H9 (cell line): ENCODE results near the gene GPC3. TPM values are rescaled to one million over a fixed set of nuclear protein-coding genes. Genes with fewer than 3 reads are reported as not detected.

Experiments
- DNase-seq: peaks from one replicate; pipeline ENCODE4 v3.0.0-alpha.2; 2017
- H2AFZ ChIP-seq: one replicate; pipeline ENCODE4 v1.6.1; 2013; ENCODE audit warnings: mild to moderate bottlenecking, low read length, control low read depth, moderate library complexity
- H2AK5ac ChIP-seq: 2 replicates; pipeline ENCODE4 v1.6.1; 2013; ENCODE audit warnings: low read length, control low read depth, mixed read lengths; ENCODE audit not compliant: insufficient read length
- H2BK120ac ChIP-seq: one replicate; pipeline ENCODE4 v1.6.1; 2013; ENCODE audit warnings: low read depth, mild to moderate bottlenecking, low read length, control low read depth, inconsistent platforms; ENCODE audit not compliant: poor library complexity, severe bottlenecking
- H2BK12ac ChIP-seq: 2 replicates; pipeline ENCODE4 v1.6.1; 2013; ENCODE audit warnings: low read length, control low read depth, mixed read lengths, low read depth; ENCODE audit not compliant: insufficient read length
- H2BK15ac ChIP-seq: 2 replicates; pipeline ENCODE4 v1.6.1; 2013; ENCODE audit warnings: low read depth, low read length, control low read depth
- H2BK20ac ChIP-seq: one replicate; pipeline ENCODE4 v1.6.1; 2013; ENCODE audit warnings: low read depth, mild to moderate bottlenecking, low read length, control low read depth, inconsistent platforms; ENCODE audit not compliant: poor library complexity, severe bottlenecking
- H2BK5ac ChIP-seq: 2 replicates; pipeline ENCODE4 v1.6.1; 2013; ENCODE audit warnings: low read length, control low read depth, mixed read lengths; ENCODE audit not compliant: insufficient read length
- H3K14ac ChIP-seq: 2 replicates; pipeline ENCODE4 v1.6.1; 2013; ENCODE audit warnings: low read length, control low read depth; ENCODE audit not compliant: insufficient read depth
- H3K18ac ChIP-seq: 2 replicates; pipeline ENCODE4 v1.6.1; 2013; ENCODE audit warnings: low read depth, mild to moderate bottlenecking, mixed read lengths, low read length, control low read depth; ENCODE audit not compliant: insufficient read length
- H3K23ac ChIP-seq: 2 replicates; pipeline ENCODE4 v1.6.1; 2013; ENCODE audit warnings: low read length, control low read depth, mixed read lengths, low read depth; ENCODE audit not compliant: insufficient read length
- H3K23me2 ChIP-seq: 2 replicates; pipeline ENCODE4 v1.6.1; 2013; ENCODE audit warnings: low read depth, mild to moderate bottlenecking, mixed read lengths, low read length, control low read depth; ENCODE audit not compliant: insufficient read length, poor library complexity, severe bottlenecking
- H3K27ac ChIP-seq: 2 replicates; pipeline ENCODE4 v1.5.1; 2013; ENCODE audit warnings: low read length, control low read depth, mixed read lengths, low read depth; ENCODE audit not compliant: insufficient read length
- H3K27me3 ChIP-seq: 2 replicates; pipeline ENCODE4 v1.6.1; 2013; ENCODE audit warnings: low read length, control low read depth, inconsistent platforms; ENCODE audit not compliant: insufficient read depth
- H3K4ac ChIP-seq: 2 replicates; pipeline ENCODE4 v1.6.1; 2013; ENCODE audit warnings: low read depth, mild to moderate bottlenecking, control low read depth, inconsistent platforms, low read length, moderate library complexity
- H3K4me1 ChIP-seq: 2 replicates; pipeline ENCODE4 v1.6.1; 2013; ENCODE audit warnings: low read length, control low read depth, inconsistent platforms; ENCODE audit not compliant: insufficient read depth
- H3K4me2 ChIP-seq: 2 replicates; pipeline ENCODE4 v1.6.1; 2013; ENCODE audit warnings: low read length, control low read depth, mixed read lengths; ENCODE audit not compliant: insufficient read length, insufficient read depth
- H3K56ac ChIP-seq: 2 replicates; pipeline ENCODE4 v1.6.1; 2013; ENCODE audit warnings: low read depth, mild to moderate bottlenecking, mixed read lengths, low read length, control low read depth; ENCODE audit not compliant: insufficient read length
- H3K79me1 ChIP-seq: 2 replicates; pipeline ENCODE4 v1.6.1; 2013; ENCODE audit warnings: low read depth, mild to moderate bottlenecking, moderate library complexity, low read length, control low read depth, inconsistent platforms; ENCODE audit not compliant: insufficient read depth, poor library complexity, severe bottlenecking
- H3K79me2 ChIP-seq: 2 replicates; pipeline ENCODE4 v1.6.1; 2013; ENCODE audit warnings: low read length, control low read depth, inconsistent platforms; ENCODE audit not compliant: insufficient read depth
- H3K9ac ChIP-seq: 2 replicates; pipeline ENCODE4 v1.6.1; 2013; ENCODE audit warnings: low read length, control low read depth, mixed read lengths; ENCODE audit not compliant: insufficient read length; ENCODE audit errors: extremely low read depth
- H3K9me3 ChIP-seq: one replicate; pipeline ENCODE4 v1.6.1; 2013; ENCODE audit warnings: low read depth, low read length, inconsistent platforms; ENCODE audit not compliant: control insufficient read depth
- H3T11ph ChIP-seq: one replicate; pipeline ENCODE4 v1.6.1; 2013; ENCODE audit warnings: mild to moderate bottlenecking, low read length, control low read depth, inconsistent platforms
- H4K20me1 ChIP-seq: one replicate; pipeline ENCODE4 v1.6.1; 2013; ENCODE audit not compliant: control insufficient read depth, insufficient read length, insufficient read depth
- H4K5ac ChIP-seq: 2 replicates; pipeline ENCODE4 v1.6.1; 2013; ENCODE audit warnings: low read depth, mild to moderate bottlenecking, mixed read lengths, low read length, control low read depth; ENCODE audit not compliant: insufficient read length
- H4K8ac ChIP-seq: replicated peaks from 2 replicates; pipeline ENCODE4 v1.6.1; 2013; ENCODE audit warnings: low read length, control low read depth, mixed read lengths, low read depth; ENCODE audit not compliant: insufficient read length
- H4K91ac ChIP-seq: 2 replicates; pipeline ENCODE4 v1.6.1; 2013; ENCODE audit warnings: low read depth, mild to moderate bottlenecking, moderate library complexity, mixed read lengths, low read length, control low read depth; ENCODE audit not compliant: insufficient read length
- H3K27ac Mint-ChIP-seq, 3 experiments: 2 replicates in 2 of 3; 3 replicates in 1 of 3; pipeline ENCODE4 v1.8.0; 2020 to 2021; ENCODE audit warnings: mixed read lengths in 3 of 3, mild to moderate bottlenecking in 1 of 3, moderate library complexity in 1 of 3
- H3K27me3 Mint-ChIP-seq: 2 replicates; pipeline ENCODE4 v1.8.0; 2021; ENCODE audit warnings: low read depth, mild to moderate bottlenecking, moderate library complexity, mixed read lengths
- H3K36me3 Mint-ChIP-seq, 3 experiments: 2 replicates in 2 of 3; 3 replicates in 1 of 3; pipeline ENCODE4 v1.8.0; 2020 to 2021; ENCODE audit warnings: low read depth in 3 of 3, mixed read lengths in 3 of 3; ENCODE audit not compliant: insufficient read depth in 1 of 3
- H3K4me1 Mint-ChIP-seq, 2 experiments: 2 replicates each; pipeline ENCODE4 v1.8.0; 2020; ENCODE audit warnings: mixed read lengths in 2 of 2
- H3K4me3 Mint-ChIP-seq, 2 experiments: 2 replicates in 1 of 2; 3 replicates in 1 of 2; pipeline ENCODE4 v1.8.0; 2020 to 2021; ENCODE audit warnings: mild to moderate bottlenecking in 2 of 2, mixed read lengths in 2 of 2, moderate library complexity in 1 of 2
- H3K9me3 Mint-ChIP-seq, 2 experiments: 2 replicates in 1 of 2; 3 replicates in 1 of 2; pipeline ENCODE4 v1.8.0; 2020; ENCODE audit warnings: mild to moderate bottlenecking in 2 of 2, mixed read lengths in 2 of 2, moderate library complexity in 1 of 2
- WGBS: extraction: QIAGEN DNeasy Blood & Tissue Kit; methylation state at CpG from one replicate; pipeline ENCODE4 v1.1.7; 2013; ENCODE audit warnings: missing lambda C conversion rate, low lambda C conversion rate, mixed read lengths; ENCODE audit not compliant: insufficient read length; ENCODE audit errors: extremely low coverage; 5-methylcytosine and 5-hydroxymethylcytosine counted together
- total RNA-seq: library from RNA; stranded (reverse); gene quantifications from 2 replicates; pipeline ENCODE4 v1.2.1, GENCODE V29; 2021
- TF ChIP-seq, protein P1 (sequence below): fragments of 200-600 bp; sonication (generic); conservative IDR thresholded peaks from 3 replicates; pipeline ENCODE4 v1.8.0; 2021; ENCODE audit warnings: antibody characterized with exemption, mild to moderate bottlenecking

The GPC3 gene
- total RNA-seq, 1 experiment from 2014 or later, result 108 TPM

DNA sequence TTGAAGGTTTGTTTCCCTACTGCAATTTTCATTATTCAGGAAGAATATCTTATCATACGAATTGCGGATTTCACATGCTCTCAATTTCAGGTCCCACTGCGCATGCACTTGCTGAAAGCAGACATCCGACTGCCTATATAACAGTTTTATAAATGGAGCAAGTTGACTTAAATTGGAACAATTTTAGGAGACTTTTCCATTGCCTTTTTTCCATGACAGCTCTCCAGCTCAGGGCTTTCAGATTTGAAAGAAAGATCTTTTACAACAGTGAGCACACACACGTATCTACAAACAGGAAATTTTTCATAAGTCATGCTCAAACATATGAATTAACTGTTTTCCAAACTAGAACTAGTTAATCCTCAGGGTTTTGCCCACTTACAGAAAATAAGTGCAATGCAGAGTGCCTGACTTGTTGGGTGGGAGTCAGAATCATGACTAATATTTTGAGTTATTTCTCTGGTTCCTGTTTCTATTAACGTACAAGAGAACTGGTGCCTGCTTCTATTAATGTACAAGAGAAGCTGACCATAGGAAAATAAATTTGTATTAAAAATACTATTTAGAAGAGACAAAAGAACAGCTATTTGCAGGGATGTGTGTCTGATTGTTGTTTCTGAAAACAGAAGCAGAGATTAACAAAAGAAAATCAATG is 137.9 kb downstream of the GPC3 start:
- peaks cover 2 to 6% (median 3%) of the 10 kb centered on the region in 3 experiments; a peak in 2 of 7 replicates for H3K36me3 Mint-ChIP-seq
- Histone ChIP-seq H3K4me2 (no peak overlapping the region), H3T11ph (no peak overlapping the region), H3K27me3 (no peaks in the 10 kb centered on the region), H2AK5ac (no peak overlapping the region), H3K79me2 (no peaks in the 10 kb centered on the region), H3K27ac (no peak overlapping the region), H2BK12ac (no peak overlapping the region), H3K23ac (no peak overlapping the region), H2BK120ac (no peak overlapping the region), H2BK5ac (no peak overlapping the region), H3K4me1 (no peaks in the 10 kb centered on the region), H4K8ac (no peak overlapping the region), H2BK20ac (no peak overlapping the region), H4K5ac (no peak overlapping the region), H3K79me1 (no peaks in the 10 kb centered on the region), H3K18ac (no peak overlapping the region), H4K20me1 (no peaks in the 10 kb centered on the region), H2AFZ (no peak overlapping the region), H3K14ac (no peak overlapping the region), H3K9ac (no peak overlapping the region), H3K56ac (no peak overlapping the region), H3K9me3 (no peaks in the 10 kb centered on the region), H3K23me2 (no peaks in the 10 kb centered on the region), H2BK15ac (no peak overlapping the region), H4K91ac (no peak overlapping the region), H3K4ac (no peak overlapping the region)
- no peaks in the 10 kb centered on the region for H3K9me3 Mint-ChIP-seq
- WGBS, result no CpG with 5 or more reads among the region's 6 CpGs
- no peak overlapping the region; a peak in 1 of 7 replicates for H3K27ac Mint-ChIP-seq
- peaks cover 11 to 25% of the 10 kb centered on the region in 2 experiments for H3K4me1 Mint-ChIP-seq
- H3K27me3 Mint-ChIP-seq, result no peaks in the 10 kb centered on the region
- no peak for DNase-seq
- no peak overlapping the region for H3K4me3 Mint-ChIP-seq
- TF ChIP-seq, protein P1, sequence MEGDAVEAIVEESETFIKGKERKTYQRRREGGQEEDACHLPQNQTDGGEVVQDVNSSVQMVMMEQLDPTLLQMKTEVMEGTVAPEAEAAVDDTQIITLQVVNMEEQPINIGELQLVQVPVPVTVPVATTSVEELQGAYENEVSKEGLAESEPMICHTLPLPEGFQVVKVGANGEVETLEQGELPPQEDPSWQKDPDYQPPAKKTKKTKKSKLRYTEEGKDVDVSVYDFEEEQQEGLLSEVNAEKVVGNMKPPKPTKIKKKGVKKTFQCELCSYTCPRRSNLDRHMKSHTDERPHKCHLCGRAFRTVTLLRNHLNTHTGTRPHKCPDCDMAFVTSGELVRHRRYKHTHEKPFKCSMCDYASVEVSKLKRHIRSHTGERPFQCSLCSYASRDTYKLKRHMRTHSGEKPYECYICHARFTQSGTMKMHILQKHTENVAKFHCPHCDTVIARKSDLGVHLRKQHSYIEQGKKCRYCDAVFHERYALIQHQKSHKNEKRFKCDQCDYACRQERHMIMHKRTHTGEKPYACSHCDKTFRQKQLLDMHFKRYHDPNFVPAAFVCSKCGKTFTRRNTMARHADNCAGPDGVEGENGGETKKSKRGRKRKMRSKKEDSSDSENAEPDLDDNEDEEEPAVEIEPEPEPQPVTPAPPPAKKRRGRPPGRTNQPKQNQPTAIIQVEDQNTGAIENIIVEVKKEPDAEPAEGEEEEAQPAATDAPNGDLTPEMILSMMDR, result no peak
